HCEC 1CT (cell line): ENCODE data around the gene KRTAP4-9.
"Not testable (repeated sequence)": the region's sequence is repeated elsewhere in the genome, so short reads cannot be mapped to it uniquely, and the experiment has no call there.

ENCODE experiments used
- DNase-seq: peaks from one replicate; pipeline ENCODE4 v3.0.0-alpha.2; 2017

The KRTAP4-9 gene

DNA sequence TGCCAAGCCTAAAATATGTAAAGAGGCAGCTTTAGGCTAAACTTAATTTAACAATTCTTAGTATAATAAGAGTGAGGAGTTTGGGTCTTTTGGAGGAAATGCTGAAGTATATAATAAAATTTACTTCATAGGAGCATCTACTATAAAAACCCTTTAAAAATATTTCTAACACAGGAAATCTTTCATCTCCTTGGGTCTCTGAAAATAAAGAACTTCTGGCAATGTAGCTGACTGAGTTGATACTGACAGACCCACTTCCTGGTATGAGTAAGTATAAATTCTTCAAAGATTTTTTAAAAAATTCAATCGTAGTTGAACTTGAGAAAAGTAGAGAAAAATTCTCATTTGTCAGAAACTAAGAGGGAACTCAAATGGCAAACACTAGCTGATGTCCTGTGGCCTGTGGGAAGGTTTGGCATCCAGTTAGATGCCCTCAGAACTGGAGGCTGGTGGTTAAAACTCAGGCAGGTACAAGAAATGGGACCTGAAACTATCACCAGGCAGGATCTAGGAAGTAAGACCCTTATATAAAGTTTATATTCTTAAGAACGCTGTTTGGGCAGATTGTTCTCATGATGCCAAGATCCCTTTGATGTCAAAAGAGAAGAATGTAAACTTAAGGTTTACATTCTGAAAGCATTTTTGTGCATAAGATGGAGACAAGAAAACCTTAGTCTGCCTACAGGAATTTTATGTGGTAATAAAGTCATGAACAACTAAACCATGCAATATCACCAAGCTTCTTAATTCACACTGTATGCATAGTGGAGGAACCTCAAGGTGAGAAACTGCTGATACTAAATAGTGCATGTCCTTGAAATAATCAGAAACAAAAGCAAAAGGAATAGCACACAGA is 28.9 kb downstream of the KRTAP4-9 start:
- DNase-seq: no peak

- DNase-seq: not testable (repeated sequence)
Measured at GRCh38 chr17:41139865-41140264, 34.7 kb downstream of the KRTAP4-9 start.

DNA sequence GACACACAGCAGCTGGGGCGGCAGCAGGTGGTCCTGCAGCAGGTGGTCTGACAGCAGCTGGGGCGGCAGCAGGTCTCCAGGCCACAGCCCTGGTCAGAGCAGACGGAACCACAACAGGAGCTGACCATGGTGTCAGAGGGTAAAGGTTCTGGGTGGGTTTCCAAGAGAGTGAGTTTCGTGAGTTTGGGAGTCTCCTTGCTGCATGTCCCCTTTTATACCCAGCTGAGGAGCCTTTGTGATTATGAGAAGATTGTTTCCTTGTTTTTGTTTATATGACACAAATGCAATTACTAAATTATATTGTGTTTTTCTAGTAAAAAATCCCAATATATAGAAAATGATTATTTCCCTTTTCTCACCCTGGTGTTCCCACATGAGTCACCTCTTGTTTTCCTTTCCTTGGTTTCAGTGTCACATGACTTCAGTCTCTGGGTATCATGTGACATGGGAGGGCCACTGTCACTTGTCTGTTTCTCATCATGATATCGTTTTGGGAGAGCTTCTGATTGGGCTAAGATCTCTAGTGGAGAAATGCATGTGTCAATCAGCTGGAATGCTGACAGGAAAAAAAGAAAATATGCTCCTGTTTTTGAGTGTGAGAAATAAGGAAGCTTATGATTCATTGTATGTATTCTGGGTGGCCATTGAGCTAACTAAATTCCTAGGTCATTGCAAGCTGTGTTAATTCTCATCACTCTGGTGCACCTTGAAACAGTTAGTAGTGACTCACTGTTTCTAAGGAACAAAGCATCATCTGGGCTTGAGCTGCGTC is 35.4 kb downstream of the KRTAP4-9 start, which contains the start of gene KRTAP4-6:
TSS of gene KRTAP4-6 (minus strand) at position 185 of the 772 bp plus-strand sequence. CDS start at position 128, 57 bp downstream.
- peak; percentile 90 for DNase-seq

DNA sequence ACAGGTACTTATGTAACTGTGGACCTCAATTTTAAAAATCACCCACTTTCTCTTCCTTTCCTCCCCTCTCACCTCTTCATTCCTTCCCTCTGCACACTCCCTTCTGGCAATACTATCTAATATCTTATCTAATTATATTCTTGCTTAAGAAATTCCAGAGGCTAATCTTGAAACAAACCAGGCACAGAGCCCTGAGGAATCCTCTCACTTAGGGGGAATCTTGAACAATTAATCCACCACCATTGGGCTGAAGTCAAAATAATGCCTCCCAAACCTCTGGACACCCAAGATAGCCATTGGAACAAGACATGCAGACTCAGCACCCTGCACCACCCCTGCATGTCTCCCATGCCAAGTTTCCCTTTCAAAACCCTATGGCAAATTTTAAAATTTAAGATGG is 36.2 kb downstream of the KRTAP4-9 start:
- DNase-seq: no peak

GRCh38 chr17:41144846-41145245 is 39.7 kb downstream of the KRTAP4-9 start:
- DNase-seq: no peak

- no peak for DNase-seq
Measured at GRCh38 chr17:41145261-41145660, 40.1 kb downstream of the KRTAP4-9 start.

DNA sequence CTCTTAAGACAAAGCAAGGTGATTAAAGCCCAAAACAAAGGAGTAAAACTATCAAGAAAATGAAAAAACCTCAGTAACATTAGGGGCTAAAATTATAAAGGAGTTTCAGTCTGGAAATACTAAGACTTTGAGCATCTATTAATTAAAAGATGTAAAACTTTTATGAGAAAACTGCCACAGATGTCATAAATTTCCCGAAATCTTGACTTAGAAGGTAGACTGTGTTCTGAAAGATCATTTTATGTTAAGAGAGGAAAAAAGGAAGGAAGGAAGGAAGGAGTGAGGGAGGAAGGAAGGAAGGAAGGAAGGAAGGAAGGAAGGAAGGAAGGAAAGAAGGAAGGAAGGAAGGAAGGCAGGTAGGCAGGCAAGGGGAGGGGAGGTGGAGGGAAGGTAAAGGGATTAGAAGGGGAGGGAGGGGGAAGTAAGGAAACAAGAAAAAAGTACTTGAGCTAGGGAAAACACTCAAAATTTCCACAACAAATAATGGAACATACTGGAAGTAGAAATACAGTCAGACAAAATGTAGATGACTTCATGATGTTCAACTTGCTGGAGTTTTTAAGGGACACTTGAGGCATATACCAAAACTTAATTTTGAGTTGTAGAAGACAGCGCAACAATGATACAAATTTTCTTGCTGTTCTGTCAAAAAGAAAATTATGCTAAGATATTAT is 42.5 kb downstream of the KRTAP4-9 start:
- DNase-seq: no peak

DNA sequence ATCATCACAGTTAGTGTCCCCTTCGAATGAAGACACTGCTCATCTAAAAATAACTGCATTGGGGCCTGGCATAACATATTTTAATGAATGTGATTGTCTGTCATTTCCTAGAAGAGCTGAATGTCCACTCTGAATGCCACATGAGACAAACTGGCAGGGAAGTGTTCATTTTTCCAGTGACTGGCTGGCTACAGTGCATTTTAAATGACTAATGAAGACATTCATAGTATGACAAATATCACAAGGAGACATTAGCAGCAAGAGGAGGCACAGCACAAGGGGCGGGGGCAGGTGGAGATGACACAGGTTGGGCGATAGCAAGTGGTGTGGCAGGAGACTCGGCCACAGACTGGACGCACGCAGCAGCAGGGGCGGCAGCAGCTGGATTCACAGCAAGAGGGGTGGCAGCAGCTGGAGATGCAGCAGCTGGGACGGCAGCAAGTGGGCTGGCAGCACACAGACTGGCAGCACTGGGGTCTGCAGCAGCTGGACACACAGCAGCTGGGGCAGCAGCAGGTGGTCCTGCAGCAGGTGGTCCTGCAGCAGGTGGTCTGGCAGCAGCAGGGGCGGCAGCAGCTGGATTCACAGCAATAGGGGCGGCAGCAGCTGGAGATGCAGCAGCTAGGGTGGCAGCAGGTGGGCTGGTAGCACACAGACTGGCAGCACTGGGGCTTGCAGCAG is 43.9 kb downstream of the KRTAP4-9 start:
- not testable (repeated sequence) for DNase-seq

GRCh38 chr17:41149652-41149985 is 44.4 kb downstream of the KRTAP4-9 start, which contains the start of gene KRTAP4-5:
Gene KRTAP4-5, minus strand, starts transcription at chr17:41149825. Its CDS starts 58 bp downstream, at chr17:41149767.
- DNase-seq: no peak

GRCh38 chr17:41150026-41150425 is 44.8 kb downstream of the KRTAP4-9 start:
- no peak for DNase-seq

GRCh38 chr17:41151525-41151924 is 46.3 kb downstream of the KRTAP4-9 start:
- DNase-seq: no peak

DNA sequence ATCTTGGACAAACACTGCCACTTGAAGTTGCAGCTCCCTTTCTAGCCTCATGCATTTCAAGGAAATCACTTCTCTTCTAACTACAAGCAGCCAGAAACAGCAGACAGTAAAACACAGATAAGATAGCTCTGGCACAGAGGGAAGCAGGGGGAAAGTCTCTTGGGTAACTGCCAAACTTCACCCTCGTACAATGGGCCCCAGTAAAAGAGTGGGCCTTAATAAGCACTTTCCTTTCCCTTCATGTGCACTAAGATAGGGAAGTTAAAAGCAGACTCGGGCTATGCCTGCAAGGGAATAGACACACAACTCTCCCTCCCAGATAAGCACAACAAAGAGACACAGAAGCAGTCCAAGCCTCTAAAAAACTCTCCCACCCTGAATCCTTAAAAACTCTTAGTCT is 48.7 kb downstream of the KRTAP4-9 start:
- no peak for DNase-seq
